Peyer's patch (tissue), 4 donors: ENCODE measurements around the gene GTPBP2. TPM values are rescaled to one million over a fixed set of nuclear protein-coding genes. Genes with fewer than 3 reads are reported as not detected.

Experiments
- DNase-seq, 3 donors: peaks; one replicate each; pipeline ENCODE4 v3.0.0-alpha.2; 2017 to 2019
- H3K27ac ChIP-seq, 4 donors: fragments of 200-600 bp; sonication (generic); one replicate each; pipeline ENCODE4 v1.5.1; 2016 to 2019
- H3K27me3 ChIP-seq, 2 donors: fragments of 200-600 bp; sonication (generic); one replicate each; pipeline ENCODE4 v1.5.1; 2019
- H3K36me3 ChIP-seq, 3 donors: fragments of 200-600 bp; sonication (generic); one replicate each; pipeline ENCODE4 v1.5.1; 2016 to 2019
- H3K4me1 ChIP-seq, 4 donors: fragments of 200-600 bp; sonication (generic); one replicate each; pipeline ENCODE4 v1.5.1; 2016 to 2019
- H3K4me3 ChIP-seq, 4 donors: fragments of 200-600 bp; sonication (generic); 1 replicate in 3 of 4; 2 replicates in 1 of 4; pipeline ENCODE4 v1.5.1; 2016 to 2019; ENCODE audit warnings: mild to moderate bottlenecking in 1 of 4
- H3K9me3 ChIP-seq, 4 donors: fragments of 200-600 bp; sonication (generic); one replicate each; pipeline ENCODE4 v1.5.1; 2016 to 2019; ENCODE audit warnings: mild to moderate bottlenecking in 1 of 4
- POLR2A ChIP-seq, 2 donors: fragments of 450-650 bp; IDR thresholded peaks; one replicate each; pipeline ENCODE4 v1.5.1; 2017; ENCODE audit warnings: antibody characterized with exemption in 2 of 2, mild to moderate bottlenecking in 2 of 2, moderate library complexity in 2 of 2
- total RNA-seq, 4 donors: library from RNA; depleted of rRNA; stranded (reverse); fragments of >200 nt; gene quantifications; one replicate each; pipeline ENCODE4 v1.1.0, GENCODE V29; 2016
- TF ChIP-seq, protein P1 (sequence below), 6 experiments: fragments of 450-650 bp in 4 of 6; fragments of 200-600 bp in 2 of 6; sonication (generic) in 1 of 6; IDR thresholded peaks; one replicate each; pipeline ENCODE4 v1.5.1; 2017 to 2019; ENCODE audit warnings: antibody characterized with exemption in 6 of 6, mild to moderate bottlenecking in 3 of 6, moderate library complexity in 1 of 6

The GTPBP2 gene
- total RNA-seq, 4 donors from 2014 or later, result 73.4 to 118 (median 88.4) TPM

DNA sequence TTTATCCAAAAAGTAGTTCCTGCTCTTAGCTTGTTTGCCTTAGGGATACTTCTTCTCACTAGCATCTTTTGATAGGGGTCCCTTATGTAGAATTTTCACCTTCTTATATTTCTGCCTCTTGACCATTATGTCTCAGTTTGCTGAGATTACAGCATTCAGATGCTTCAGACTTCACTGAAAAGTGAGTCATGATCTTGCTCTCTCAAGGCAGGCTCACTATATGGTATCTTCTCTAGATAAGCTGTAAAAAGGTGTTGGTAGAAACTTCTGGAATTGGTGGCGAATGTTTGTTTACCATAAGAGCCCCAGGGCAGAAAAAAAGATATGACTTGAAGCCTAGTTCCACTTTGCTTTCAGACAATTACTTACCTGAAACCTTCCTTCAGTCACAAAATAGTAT lies 19.7 kb downstream of the GTPBP2 start:
- Histone ChIP-seq H3K9me3 (no peaks in the 10 kb centered on the region), H3K4me1 (no peaks in the 10 kb centered on the region), H3K36me3 (peaks cover 0 to 48% (median 0%) of the 10 kb centered on the region in 3 donors), H3K27me3 (no peaks in the 10 kb centered on the region), H3K4me3 (no peak overlapping the region), H3K27ac (no peak overlapping the region)
- DNase-seq, result no peak
- TF ChIP-seq, protein P1, sequence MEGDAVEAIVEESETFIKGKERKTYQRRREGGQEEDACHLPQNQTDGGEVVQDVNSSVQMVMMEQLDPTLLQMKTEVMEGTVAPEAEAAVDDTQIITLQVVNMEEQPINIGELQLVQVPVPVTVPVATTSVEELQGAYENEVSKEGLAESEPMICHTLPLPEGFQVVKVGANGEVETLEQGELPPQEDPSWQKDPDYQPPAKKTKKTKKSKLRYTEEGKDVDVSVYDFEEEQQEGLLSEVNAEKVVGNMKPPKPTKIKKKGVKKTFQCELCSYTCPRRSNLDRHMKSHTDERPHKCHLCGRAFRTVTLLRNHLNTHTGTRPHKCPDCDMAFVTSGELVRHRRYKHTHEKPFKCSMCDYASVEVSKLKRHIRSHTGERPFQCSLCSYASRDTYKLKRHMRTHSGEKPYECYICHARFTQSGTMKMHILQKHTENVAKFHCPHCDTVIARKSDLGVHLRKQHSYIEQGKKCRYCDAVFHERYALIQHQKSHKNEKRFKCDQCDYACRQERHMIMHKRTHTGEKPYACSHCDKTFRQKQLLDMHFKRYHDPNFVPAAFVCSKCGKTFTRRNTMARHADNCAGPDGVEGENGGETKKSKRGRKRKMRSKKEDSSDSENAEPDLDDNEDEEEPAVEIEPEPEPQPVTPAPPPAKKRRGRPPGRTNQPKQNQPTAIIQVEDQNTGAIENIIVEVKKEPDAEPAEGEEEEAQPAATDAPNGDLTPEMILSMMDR (IDR thresholded peaks at IDR 0.05), result no peak
- no peak for TF ChIP-seq POLR2A (IDR thresholded peaks at IDR 0.05)

DNA sequence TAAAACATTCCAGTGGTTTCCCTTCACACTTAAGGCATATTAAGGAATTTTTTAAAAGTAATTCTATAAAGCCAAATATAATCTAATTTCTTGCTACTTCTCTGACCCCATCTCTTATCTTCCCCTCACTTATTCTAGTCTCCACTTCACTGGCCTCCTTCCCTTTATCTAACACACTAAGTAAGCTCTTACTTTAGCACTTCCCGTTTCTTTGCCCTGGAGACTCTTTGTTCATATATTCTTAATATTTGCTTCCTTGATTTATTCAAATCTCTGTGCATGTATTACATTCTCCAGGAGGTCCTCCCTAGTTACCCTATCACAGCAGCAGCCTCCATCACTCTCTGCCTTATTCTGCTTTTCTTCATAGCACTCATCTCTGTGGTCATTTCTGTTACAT lies 20.3 kb downstream of the GTPBP2 start:
- TF ChIP-seq POLR2A (IDR thresholded peaks at IDR 0.05), result no peak
- TF ChIP-seq, protein P1 (IDR thresholded peaks at IDR 0.05), result no peak
- Histone ChIP-seq H3K36me3 (peaks cover 0 to 49% (median 0%) of the 10 kb centered on the region in 3 donors), H3K4me3 (no peak overlapping the region), H3K4me1 (no peaks in the 10 kb centered on the region), H3K9me3 (no peaks in the 10 kb centered on the region), H3K27me3 (no peaks in the 10 kb centered on the region), H3K27ac (no peak overlapping the region)
- no peak for DNase-seq

DNA sequence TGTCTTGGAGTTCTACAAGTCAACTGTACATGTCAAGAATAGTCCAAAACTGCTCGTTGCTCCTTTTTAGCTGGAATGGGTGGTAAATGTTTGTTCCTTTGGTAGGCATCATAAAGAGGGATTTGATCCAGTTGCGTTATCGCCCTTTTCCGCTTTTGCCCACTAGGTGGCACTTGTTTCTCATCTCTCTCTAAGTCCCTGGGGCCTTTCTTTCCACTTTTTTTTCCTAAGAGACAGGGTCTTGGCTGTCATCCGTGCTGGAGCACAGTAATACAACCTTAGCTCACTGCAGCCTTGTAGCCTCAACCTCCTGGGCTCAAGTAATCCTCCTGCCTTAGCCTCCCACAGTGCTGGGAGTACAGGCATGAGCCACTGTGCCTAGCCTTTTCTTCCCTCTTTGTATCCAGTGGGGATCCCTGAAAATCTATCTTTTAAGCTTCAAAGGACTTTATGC lies 20.7 kb downstream of the GTPBP2 start:
- no peak overlapping the region for H3K4me3 ChIP-seq
- H3K27ac ChIP-seq, result no peak overlapping the region
- no peaks in the 10 kb centered on the region for H3K4me1 ChIP-seq
- TF ChIP-seq, protein P1 (IDR thresholded peaks at IDR 0.05), result peak; percentile 68 to 74 (median 72)
- TF ChIP-seq POLR2A (IDR thresholded peaks at IDR 0.05), result no peak
- no peaks in the 10 kb centered on the region for H3K9me3 ChIP-seq
- DNase-seq, result peak in 2 of 3 donors; percentile 66 to 88
- H3K36me3 ChIP-seq, result peaks cover 0 to 49% (median 0%) of the 10 kb centered on the region in 3 donors
- H3K27me3 ChIP-seq, result no peaks in the 10 kb centered on the region

DNA sequence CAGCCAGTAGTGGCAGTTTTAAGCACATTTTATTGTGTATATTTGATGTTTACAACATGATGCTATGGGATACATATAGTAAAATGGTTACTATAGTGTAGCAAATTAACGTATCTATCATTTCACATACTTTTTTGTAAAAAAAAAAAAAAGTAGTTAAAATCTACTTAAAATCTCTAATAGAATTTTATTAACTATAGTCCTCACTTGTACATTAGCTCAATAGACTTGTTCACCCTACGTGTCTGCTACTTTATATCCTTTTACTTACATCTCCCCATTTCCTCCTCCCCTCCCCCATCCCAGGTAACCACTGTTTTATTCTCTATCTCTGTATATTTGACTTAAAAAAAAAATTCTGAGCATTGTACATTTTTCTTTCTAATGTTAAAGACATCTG lies 23.0 kb downstream of the GTPBP2 start:
- H3K27ac ChIP-seq, result no peak overlapping the region
- H3K4me3 ChIP-seq, result no peak overlapping the region
- no peaks in the 10 kb centered on the region for H3K27me3 ChIP-seq
- peaks cover 0 to 57% (median 0%) of the 10 kb centered on the region in 3 donors for H3K36me3 ChIP-seq
- no peaks in the 10 kb centered on the region for H3K4me1 ChIP-seq
- TF ChIP-seq, protein P1 (IDR thresholded peaks at IDR 0.05), result no peak
- no peak for TF ChIP-seq POLR2A (IDR thresholded peaks at IDR 0.05)
- no peak for DNase-seq
- no peaks in the 10 kb centered on the region for H3K9me3 ChIP-seq

GRCh38 chr6:43604174-43604573 lies 24.9 kb downstream of the GTPBP2 start:
- H3K4me3 ChIP-seq, result no peak overlapping the region
- TF ChIP-seq POLR2A (IDR thresholded peaks at IDR 0.05), result no peak
- TF ChIP-seq, protein P1 (IDR thresholded peaks at IDR 0.05), result no peak
- H3K27ac ChIP-seq, result no peak overlapping the region
- H3K9me3 ChIP-seq, result no peaks in the 10 kb centered on the region
- peaks cover 0 to 51% (median 0%) of the 10 kb centered on the region in 3 donors for H3K36me3 ChIP-seq
- DNase-seq, result no peak
- no peaks in the 10 kb centered on the region for H3K4me1 ChIP-seq
- H3K27me3 ChIP-seq, result no peaks in the 10 kb centered on the region

GRCh38 chr6:43600595-43600994 lies 28.5 kb downstream of the GTPBP2 start:
- no peaks in the 10 kb centered on the region for H3K4me1 ChIP-seq
- peaks cover 0 to 51% (median 0%) of the 10 kb centered on the region in 3 donors for H3K36me3 ChIP-seq
- H3K9me3 ChIP-seq, result no peaks in the 10 kb centered on the region
- H3K27me3 ChIP-seq, result no peaks in the 10 kb centered on the region
- no peak for TF ChIP-seq POLR2A (IDR thresholded peaks at IDR 0.05)
- TF ChIP-seq, protein P1 (IDR thresholded peaks at IDR 0.05), result no peak
- H3K27ac ChIP-seq, result no peak overlapping the region
- DNase-seq, result no peak
- H3K4me3 ChIP-seq, result no peak overlapping the region
